HepG2 (cell line): Measurements from ENCODE around the gene PRDX6.

Source experiments
- ARID5B ChIP-seq: IDR thresholded peaks from 2 replicates; pipeline ENCODE4 v1.4.0; 2020; ENCODE audit warnings: mild to moderate bottlenecking, missing genetic modification reagents
- ATF3 ChIP-seq: sonication (generic); formaldehyde crosslinking; IDR thresholded peaks from 2 replicates; pipeline ENCODE4 v1.4.0; 2020; ENCODE audit warnings: missing genetic modification reagents
- ATF6 ChIP-seq: sonication (generic); formaldehyde crosslinking; conservative IDR thresholded peaks from 2 replicates; pipeline ENCODE4 v1.4.0; 2020; ENCODE audit warnings: missing genetic modification reagents
- BRCA1 ChIP-seq: sonication (generic); formaldehyde crosslinking; IDR thresholded peaks from 2 replicates; pipeline ENCODE4 v1.4.0; 2020; ENCODE audit warnings: missing genetic modification reagents
- DRAP1 ChIP-seq: IDR thresholded peaks from 2 replicates; pipeline ENCODE4 v1.6.1; 2016; ENCODE audit warnings: missing genetic modification reagents, missing compliant biosample characterization
- NBN ChIP-seq: fragments of 450-650 bp; conservative IDR thresholded peaks from 2 replicates; pipeline ENCODE4 v1.6.1; 2017
- ZKSCAN1 ChIP-seq: fragments of 150-350 bp; IDR thresholded peaks from 2 replicates; pipeline ENCODE4 v1.6.1; 2014; ENCODE audit warnings: low read length
- ZNF317 ChIP-seq: sonication (generic); formaldehyde crosslinking; IDR thresholded peaks from 2 replicates; pipeline ENCODE4 v1.5.0; 2020; ENCODE audit warnings: mild to moderate bottlenecking, missing genetic modification reagents

- TF ChIP-seq ATF3 (CRISPR knock-in tag) (no peak), ZNF317 (CRISPR knock-in tag) (no peak), DRAP1 (CRISPR knock-in tag) (no peak), ATF6 (no peak), ARID5B (CRISPR knock-in tag) (no peak), NBN (no peak), ZKSCAN1 (no peak), BRCA1 (CRISPR knock-in tag) (no peak)
Observed at GRCh38 chr1:173488001-173488400, 10.9 kb downstream of the PRDX6 start.
